ENCODE data around the gene RAB18.
"Not testable (repeated sequence)": the region's sequence is repeated elsewhere in the genome, so short reads cannot be mapped to it uniquely, and the experiment has no call there.

RAB18 gene

GRCh38 chr10:27504808-27505460, 830 bp downstream of the RAB18 start:
- DNase-seq (ENCODE audit: low spot score): no peak

- not testable (repeated sequence) for DNase-seq (ENCODE audit: low spot score)
Observed at GRCh38 chr10:27505537-27505936, 1.4 kb downstream of the RAB18 start.

- no peak for DNase-seq (ENCODE audit: low spot score)
Observed at GRCh38 chr10:27506280-27506679, 2.2 kb downstream of the RAB18 start.

- DNase-seq (ENCODE audit: low spot score): no peak
Observed at GRCh38 chr10:27512548-27512947, 8.4 kb downstream of the RAB18 start.

- DNase-seq (ENCODE audit: low spot score): no peak
Observed at GRCh38 chr10:27513451-27514191, 9.5 kb downstream of the RAB18 start.

GRCh38 chr10:27514243-27514642, 10.1 kb downstream of the RAB18 start:
- DNase-seq (ENCODE audit: low spot score): no peak

GRCh38 chr10:27518261-27518660, 14.2 kb downstream of the RAB18 start:
- DNase-seq (ENCODE audit: low spot score): no peak

GRCh38 chr10:27525819-27526218, 21.7 kb downstream of the RAB18 start:
- DNase-seq (ENCODE audit: low spot score): no peak

GRCh38 chr10:27526242-27526641, 22.1 kb downstream of the RAB18 start:
- no peak for DNase-seq (ENCODE audit: low spot score)

- DNase-seq (ENCODE audit: low spot score): no peak
Observed at GRCh38 chr10:27527666-27528295, 23.7 kb downstream of the RAB18 start.

GRCh38 chr10:27529010-27529783, 25.1 kb downstream of the RAB18 start:
- DNase-seq (ENCODE audit: low spot score): no peak

- no peak for DNase-seq (ENCODE audit: low spot score)
Observed at GRCh38 chr10:27530477-27530876, 26.4 kb downstream of the RAB18 start.

GRCh38 chr10:27531336-27531847, 27.3 kb downstream of the RAB18 start:
- no peak for DNase-seq (ENCODE audit: low spot score)

GRCh38 chr10:27534161-27534700, 30.1 kb downstream of the RAB18 start:
- DNase-seq (ENCODE audit: low spot score): no peak

GRCh38 chr10:27535317-27535716, 31.2 kb downstream of the RAB18 start:
- no peak for DNase-seq (ENCODE audit: low spot score)

GRCh38 chr10:27536437-27536836, 32.3 kb downstream of the RAB18 start:
- no peak for DNase-seq (ENCODE audit: low spot score)

- no peak for DNase-seq (ENCODE audit: low spot score)
Observed at GRCh38 chr10:27537166-27537565, 33.1 kb downstream of the RAB18 start.

- no peak for DNase-seq (ENCODE audit: low spot score)
Observed at GRCh38 chr10:27537787-27538186, 33.7 kb downstream of the RAB18 start.

- no peak for DNase-seq (ENCODE audit: low spot score)
Observed at GRCh38 chr10:27540672-27541071, 36.6 kb downstream of the RAB18 start.

- no peak for DNase-seq (ENCODE audit: low spot score)
Observed at GRCh38 chr10:27541796-27542729, 38.0 kb downstream of the RAB18 start.
